ENCODE data around the gene IL21.
"Not testable (repeated sequence)": the region's sequence is repeated elsewhere in the genome, so short reads cannot be mapped to it uniquely, and the experiment has no call there.

The IL21 gene

GRCh38 chr4:122584519-122584918 is 36.3 kb downstream of the IL21 start:
- DNase-seq = no peak
- H3K4me1 Mint-ChIP-seq = peaks cover 19% of the 10 kb centered on the region
- peak overlapping the region; percentile 90 for H3K27ac Mint-ChIP-seq
- H3K4me3 Mint-ChIP-seq = peak overlapping the region; percentile 31
- no peak for TF ChIP-seq CTCF (IDR thresholded peaks at IDR 0.05)
- peaks cover 4% of the 10 kb centered on the region for H3K9me3 Mint-ChIP-seq
- H3K27me3 Mint-ChIP-seq (ENCODE audit: low read depth, poor library complexity) = peaks cover 8% of the 10 kb centered on the region
- H3K36me3 Mint-ChIP-seq (ENCODE audit: low read depth) = no peaks in the 10 kb centered on the region

GRCh38 chr4:122583906-122584305 is 37.0 kb downstream of the IL21 start:
- TF ChIP-seq CTCF (IDR thresholded peaks at IDR 0.05) = no peak
- Mint-ChIP-seq H3K4me3 (no peak overlapping the region), H3K27ac (no peak overlapping the region), H3K4me1 (peaks cover 19% of the 10 kb centered on the region), H3K27me3 (ENCODE audit: low read depth, poor library complexity) (peaks cover 7% of the 10 kb centered on the region), H3K36me3 (ENCODE audit: low read depth) (no peaks in the 10 kb centered on the region), H3K9me3 (peaks cover 4% of the 10 kb centered on the region)
- DNase-seq = no peak

- Mint-ChIP-seq H3K27ac (no peak overlapping the region), H3K27me3 (ENCODE audit: low read depth, poor library complexity) (peaks cover 3% of the 10 kb centered on the region), H3K4me3 (no peak overlapping the region), H3K4me1 (no peaks in the 10 kb centered on the region), H3K9me3 (peaks cover 28% of the 10 kb centered on the region), H3K36me3 (ENCODE audit: low read depth) (peaks cover 14% of the 10 kb centered on the region)
- peak; percentile 51 for DNase-seq
- peak; percentile 77 for TF ChIP-seq CTCF (IDR thresholded peaks at IDR 0.05)
Measured at GRCh38 chr4:122577808-122578781, 42.8 kb downstream of the IL21 start.

GRCh38 chr4:122577189-122577553 is 43.7 kb downstream of the IL21 start:
- peaks cover 3% of the 10 kb centered on the region for H3K27me3 Mint-ChIP-seq (ENCODE audit: low read depth, poor library complexity)
- no peak for TF ChIP-seq CTCF (IDR thresholded peaks at IDR 0.05)
- peaks cover 14% of the 10 kb centered on the region for H3K36me3 Mint-ChIP-seq (ENCODE audit: low read depth)
- no peaks in the 10 kb centered on the region for H3K4me1 Mint-ChIP-seq
- peaks cover 31% of the 10 kb centered on the region for H3K9me3 Mint-ChIP-seq
- no peak overlapping the region for H3K27ac Mint-ChIP-seq
- H3K4me3 Mint-ChIP-seq = no peak overlapping the region
- DNase-seq = no peak

GRCh38 chr4:122576261-122577188 is 44.3 kb downstream of the IL21 start:
- peaks cover 38% of the 10 kb centered on the region for H3K9me3 Mint-ChIP-seq
- H3K36me3 Mint-ChIP-seq (ENCODE audit: low read depth) = peaks cover 14% of the 10 kb centered on the region
- no peaks in the 10 kb centered on the region for H3K4me1 Mint-ChIP-seq
- no peak overlapping the region for H3K27ac Mint-ChIP-seq
- DNase-seq = no peak
- peaks cover 3% of the 10 kb centered on the region for H3K27me3 Mint-ChIP-seq (ENCODE audit: low read depth, poor library complexity)
- peak; percentile 47 for TF ChIP-seq CTCF (IDR thresholded peaks at IDR 0.05)
- no peak overlapping the region for H3K4me3 Mint-ChIP-seq

GRCh38 chr4:122574347-122574746 is 46.5 kb downstream of the IL21 start:
- H3K27me3 Mint-ChIP-seq (ENCODE audit: low read depth, poor library complexity); H3K27ac Mint-ChIP-seq; H3K4me3 Mint-ChIP-seq; DNase-seq; H3K4me1 Mint-ChIP-seq: not testable (repeated sequence)
- Mint-ChIP-seq H3K36me3 (ENCODE audit: low read depth) (peaks cover 14% of the 10 kb centered on the region), H3K9me3 (peaks cover 46% of the 10 kb centered on the region)

Measured in nephron progenitor cell (in vitro differentiated cells).